Heart left ventricle (tissue), 16 donors: ENCODE results near the gene MAP6D1. TPM values are rescaled to one million over a fixed set of nuclear protein-coding genes. Genes with fewer than 3 reads are reported as not detected.

ENCODE experiments used
- ATAC-seq, 4 donors: fragments of 200-7000 bp; cut with Tn5 transposase; one replicate each; pipeline ENCODE4 v1.9.1; 2020 to 2022; ENCODE audit warnings: moderate library complexity in 4 of 4, mild to moderate bottlenecking in 3 of 4, moderate number of reproducible peaks in 1 of 4
- DNase-seq, 5 donors: peaks; one replicate each; pipeline ENCODE4 v3.0.0-alpha.2; 2020
- H3K27ac ChIP-seq, 12 donors: fragments of 200-600 bp; sonication (generic) in 4 of 12; one replicate each; pipeline versions ENCODE4 v1.5.0 to v1.8.0; 2016 to 2022; ENCODE audit warnings: mild to moderate bottlenecking in 2 of 12
- H3K27me3 ChIP-seq, 9 donors: fragments of 200-600 bp; sonication (generic) in 2 of 9; one replicate each; pipeline versions ENCODE4 v1.5.1 to v1.8.0; 2016 to 2022; ENCODE audit warnings: mild to moderate bottlenecking in 3 of 9
- H3K36me3 ChIP-seq, 9 donors: fragments of 200-600 bp; sonication (generic) in 2 of 9; one replicate each; pipeline versions ENCODE4 v1.5.0 to v1.8.0; 2018 to 2022; ENCODE audit warnings: mild to moderate bottlenecking in 2 of 9
- H3K4me1 ChIP-seq, 12 donors: fragments of 200-600 bp; sonication (generic) in 4 of 12; one replicate each; pipeline versions ENCODE4 v1.5.0 to v1.8.0; 2016 to 2022; ENCODE audit warnings: mild to moderate bottlenecking in 3 of 12
- H3K4me3 ChIP-seq, 12 donors: fragments of 200-600 bp; sonication (generic) in 4 of 12; one replicate each; pipeline versions ENCODE4 v1.5.0 to v1.8.0; 2017 to 2022; ENCODE audit warnings: mild to moderate bottlenecking in 9 of 12, moderate library complexity in 4 of 12
- H3K9me3 ChIP-seq, 12 donors: fragments of 200-600 bp; sonication (generic) in 4 of 12; one replicate each; pipeline versions ENCODE4 v1.5.0 to v1.8.0; 2016 to 2022; ENCODE audit warnings: mild to moderate bottlenecking in 1 of 12
- CTCF ChIP-seq, 12 donors: fragments of 200-600 bp; sonication (generic) in 4 of 12; IDR thresholded peaks; one replicate each; pipeline versions ENCODE4 v1.5.0 to v1.8.0; 2018 to 2022; ENCODE audit warnings: antibody characterized with exemption in 12 of 12, mild to moderate bottlenecking in 5 of 12
- POLR2A ChIP-seq, 2 donors: fragments of 450-650 bp; IDR thresholded peaks; one replicate each; pipeline ENCODE4 v1.6.1; 2017; ENCODE audit warnings: antibody characterized with exemption in 2 of 2, mild to moderate bottlenecking in 2 of 2, moderate library complexity in 2 of 2
- WGBS, 4 donors: extraction: QIAGEN DNeasy Blood & Tissue Kit in 2 of 4; methylation state at CpG; one replicate each; pipeline versions ENCODE4 v1.1.5 to v1.1.7; 2013 to 2018; 5-methylcytosine and 5-hydroxymethylcytosine counted together
- intact Hi-C, 10 donors: fragments of 100-400 bp; cut with DNase I; formaldehyde crosslinking; loops; one replicate each; pipeline versions ENCODE4 v1.11.1 to v1.14.2; 2022
- polyA plus RNA-seq, 2 donors: library from polyadenylated mRNA; stranded (reverse); fragments of 200-250 nt; gene quantifications; one replicate each; pipeline ENCODE4 v1.2.3, GENCODE V29; 2013
- total RNA-seq, 9 donors: library from RNA; depleted of rRNA in 2 of 9; stranded (reverse); fragments of >200 nt in 2 of 9; fragmentation: NEBNext Ultra II Directional in 3 of 9; extraction: Animal tissue kit (Norgen Biotek cat#: 25700) in 3 of 9; gene quantifications; one replicate each; pipeline versions ENCODE4 v1.1.0 to v1.2.4, GENCODE V29; 2016 to 2023
- donor health status: ischemic (EF 13 %, LVEDD 7.1; RV severe dilation, severe dysfunction).
- donor health status: healthy with polysubstance abuse.
- donor health status: DM: no; HTN: yes; CAD: no.
- donor health status: DM: no; HTN: no; CAD: no.
- donor health status: ischemic (EF 25% LVEDD 6.9; RV normal size, moderate dysfunction).
- donor health status: ischemic (EF 25% LVEDD 5.7; RV mildly dilated, moderate dysfunction).
- donor health status: healthy.
- donor health status: DM: yes; HTN: yes; CAD: no.
- donor health status: ischemic (EF 35%, LVEDD 5.7; RV mildly dilated, moderate dysfunction).
- donor health status: nonischemic (EF 11% LVEDD 7.7; RV severe dilation, severe dysfunction).
- donor health status: DM: yes; HTN: yes; CAD: no.
- donor health status: PGD.
- donor health status: ischemic (EF 29% LVEDD 5.4; RV normal size, mild dysfunction).
- donor health status: nonischemic (EF 23%, LVEDD 6.1; RV moderate dilation, normal function).

The MAP6D1 gene
- total and polyA plus RNA-seq, 11 donors, result 0.46 to 6.6 (median 2.1) TPM; not detected in 1

GRCh38 chr3:183868796-183869195, 43.4 kb upstream of the MAP6D1 start:
- Histone ChIP-seq H3K4me1 (peaks cover 0 to 31% (median 0%) of the 10 kb centered on the region in 12 donors), H3K9me3 (no peaks in the 10 kb centered on the region), H3K27me3 (no peaks in the 10 kb centered on the region), H3K36me3 (peaks cover 0 to 45% (median 36%) of the 10 kb centered on the region in 9 donors), H3K27ac (peak overlapping the region in 1 of 12 donors; percentile 68), H3K4me3 (no peak overlapping the region)
- no peak for DNase-seq
- peak in 1 of 4 donors; percentile 61 for ATAC-seq
- WGBS, 4 donors, result 90 to 94% (median 91%) methylated on average over 1 of the region's 1 CpG
- intact Hi-C loops, result no loop called here
- TF ChIP-seq POLR2A (IDR thresholded peaks at IDR 0.05), result no peak
- no peak for TF ChIP-seq CTCF (IDR thresholded peaks at IDR 0.05)

- Histone ChIP-seq H3K9me3 (no peaks in the 10 kb centered on the region), H3K27ac (no peak overlapping the region), H3K4me1 (peaks cover 0 to 6% (median 0%) of the 10 kb centered on the region in 12 donors), H3K36me3 (peaks cover 0 to 100% (median 93%) of the 10 kb centered on the region in 9 donors), H3K4me3 (no peak overlapping the region), H3K27me3 (no peaks in the 10 kb centered on the region)
- ATAC-seq (no peak), DNase-seq (no peak)
- WGBS, 4 donors, result 91 to 94% (median 92%) methylated on average over 4 of the region's 4 CpGs
- intact Hi-C loops, result no loop called here
- TF ChIP-seq CTCF (IDR thresholded peaks at IDR 0.05) (no peak), POLR2A (IDR thresholded peaks at IDR 0.05) (no peak)
Measured at GRCh38 chr3:183862610-183863009, 37.2 kb upstream of the MAP6D1 start.

GRCh38 chr3:183857863-183858262, 32.5 kb upstream of the MAP6D1 start:
- Histone ChIP-seq H3K27me3 (no peaks in the 10 kb centered on the region), H3K9me3 (no peaks in the 10 kb centered on the region), H3K4me1 (peaks cover 0 to 11% (median 0%) of the 10 kb centered on the region in 12 donors), H3K36me3 (peaks cover 0 to 97% (median 78%) of the 10 kb centered on the region in 9 donors), H3K27ac (peak overlapping the region in 3 of 12 donors; percentile 8 to 25 (median 13)), H3K4me3 (no peak overlapping the region)
- ATAC-seq (no peak), DNase-seq (no peak)
- intact Hi-C loops, result no loop called here
- WGBS, 4 donors, result 92 to 96% (median 94%) methylated on average over 3 of the region's 3 CpGs
- TF ChIP-seq CTCF (IDR thresholded peaks at IDR 0.05) (no peak), POLR2A (IDR thresholded peaks at IDR 0.05) (no peak)

GRCh38 chr3:183854318-183855035, 29.1 kb upstream of the MAP6D1 start:
- no peak overlapping the region for H3K4me3 ChIP-seq
- peaks cover 0 to 96% (median 71%) of the 10 kb centered on the region in 9 donors for H3K36me3 ChIP-seq
- H3K27me3 ChIP-seq, result no peaks in the 10 kb centered on the region
- H3K4me1 ChIP-seq, result peaks cover 0 to 11% (median 0%) of the 10 kb centered on the region in 12 donors
- TF ChIP-seq POLR2A (IDR thresholded peaks at IDR 0.05) (no peak), CTCF (IDR thresholded peaks at IDR 0.05) (no peak)
- ATAC-seq (no peak), DNase-seq (no peak)
- intact Hi-C loops, result no loop called here
- H3K9me3 ChIP-seq, result no peaks in the 10 kb centered on the region
- no peak overlapping the region for H3K27ac ChIP-seq
- 91 to 95% (median 92%) methylated on average over 4 of the region's 4 CpGs for WGBS, 4 donors
